GM19193 (cell line): ENCODE measurements around the gene PLEKHG5.

Experiments
- POLR2A ChIP-seq: IDR thresholded peaks from 4 replicates; pipeline ENCODE4 v1.6.1; 2011; ENCODE audit not compliant: insufficient read depth, insufficient read length; ENCODE audit errors: extremely low read depth

PLEKHG5 gene

GRCh38 chr1:6515771-6516170 is 24.3 kb upstream of the PLEKHG5 start:
- no peak for TF ChIP-seq POLR2A

- TF ChIP-seq POLR2A = no peak
Measured at GRCh38 chr1:6513320-6513801, 21.9 kb upstream of the PLEKHG5 start.

- no peak for TF ChIP-seq POLR2A
Measured at GRCh38 chr1:6512908-6513280, 21.4 kb upstream of the PLEKHG5 start.

GRCh38 chr1:6512245-6512907 is 20.9 kb upstream of the PLEKHG5 start:
- TF ChIP-seq POLR2A = no peak

GRCh38 chr1:6511561-6512244 is 20.2 kb upstream of the PLEKHG5 start:
- no peak for TF ChIP-seq POLR2A

GRCh38 chr1:6511056-6511455 is 19.6 kb upstream of the PLEKHG5 start:
- no peak for TF ChIP-seq POLR2A

GRCh38 chr1:6510493-6510892 is 19.0 kb upstream of the PLEKHG5 start:
- TF ChIP-seq POLR2A = no peak

- TF ChIP-seq POLR2A = no peak
Measured at GRCh38 chr1:6509919-6510291, 18.4 kb upstream of the PLEKHG5 start.

GRCh38 chr1:6509220-6509918 is 17.9 kb upstream of the PLEKHG5 start:
- no peak for TF ChIP-seq POLR2A

- no peak for TF ChIP-seq POLR2A
Measured at GRCh38 chr1:6508816-6509189, 17.3 kb upstream of the PLEKHG5 start.

- no peak for TF ChIP-seq POLR2A
Measured at GRCh38 chr1:6508154-6508815, 16.8 kb upstream of the PLEKHG5 start.

GRCh38 chr1:6507461-6507911 is 16.0 kb upstream of the PLEKHG5 start:
- no peak for TF ChIP-seq POLR2A

GRCh38 chr1:6507037-6507428 is 15.6 kb upstream of the PLEKHG5 start:
- TF ChIP-seq POLR2A = no peak

GRCh38 chr1:6506210-6507036 is 15.0 kb upstream of the PLEKHG5 start:
- no peak for TF ChIP-seq POLR2A
